GM23248 (cell line): ENCODE data around the gene SGMS1. TPM values are rescaled to one million over a fixed set of nuclear protein-coding genes. Genes with fewer than 3 reads are reported as not detected.

Experiments used
- DNase-seq: peaks from one replicate; pipeline ENCODE4 v3.0.0-alpha.2; 2015
- H2AFZ ChIP-seq: fragments of 200-600 bp; sonication (generic); 2 replicates; pipeline ENCODE4 v1.6.1; 2016; ENCODE audit warnings: antibody characterized with exemption
- H3F3A ChIP-seq: fragments of 200-600 bp; sonication (generic); 2 replicates; pipeline ENCODE4 v1.6.1; 2016; ENCODE audit warnings: mild to moderate bottlenecking, antibody characterized with exemption, mixed run types; ENCODE audit not compliant: insufficient read depth
- H3K27ac ChIP-seq: fragments of 200-600 bp; sonication (generic); 2 replicates; pipeline ENCODE4 v1.5.1; 2016; ENCODE audit warnings: mild to moderate bottlenecking
- H3K27me3 ChIP-seq: fragments of 200-600 bp; sonication (generic); replicated peaks from 2 replicates; pipeline ENCODE4 v1.6.1; 2016; ENCODE audit warnings: mild to moderate bottlenecking; ENCODE audit not compliant: insufficient read depth
- H3K36me3 ChIP-seq: fragments of 200-600 bp; sonication (generic); 2 replicates; pipeline ENCODE4 v1.6.1; 2016; ENCODE audit warnings: low read depth, mild to moderate bottlenecking
- H3K4me1 ChIP-seq: fragments of 200-600 bp; sonication (generic); 2 replicates; pipeline ENCODE4 v1.6.1; 2016; ENCODE audit warnings: mild to moderate bottlenecking; ENCODE audit not compliant: insufficient read depth
- H3K4me2 ChIP-seq: fragments of 200-600 bp; sonication (generic); one replicate; pipeline ENCODE4 v1.6.1; 2016; ENCODE audit warnings: mild to moderate bottlenecking; ENCODE audit not compliant: unreplicated experiment
- H3K4me3 ChIP-seq: fragments of 200-600 bp; sonication (generic); 2 replicates; pipeline ENCODE4 v1.5.1; 2016; ENCODE audit warnings: mild to moderate bottlenecking
- H3K79me2 ChIP-seq: fragments of 200-600 bp; sonication (generic); 2 replicates; pipeline ENCODE4 v1.6.1; 2016; ENCODE audit warnings: mild to moderate bottlenecking; ENCODE audit not compliant: insufficient read depth
- H3K9ac ChIP-seq: fragments of 200-600 bp; sonication (generic); 2 replicates; pipeline ENCODE4 v1.6.1; 2016; ENCODE audit warnings: mild to moderate bottlenecking
- H3K9me2 ChIP-seq: fragments of 200-600 bp; sonication (generic); 2 replicates; pipeline ENCODE4 v1.6.1; 2016; ENCODE audit warnings: mixed run types, mild to moderate bottlenecking, moderate library complexity; ENCODE audit not compliant: insufficient read depth
- H3K9me3 ChIP-seq: fragments of 200-600 bp; sonication (generic); one replicate; pipeline ENCODE4 v1.6.1; 2017; ENCODE audit warnings: low read depth
- H4K20me1 ChIP-seq: fragments of 200-600 bp; sonication (generic); 2 replicates; pipeline ENCODE4 v1.6.0; 2016; ENCODE audit not compliant: insufficient read depth
- EZH2 ChIP-seq: fragments of 200-600 bp; sonication (generic); IDR thresholded peaks from 2 replicates; pipeline ENCODE4 v1.6.1; 2018; ENCODE audit warnings: antibody characterized with exemption, mild to moderate bottlenecking; ENCODE audit not compliant: insufficient read depth, poor library complexity, severe bottlenecking
- EZH2phosphoT487 ChIP-seq: fragments of 200-600 bp; sonication (generic); IDR thresholded peaks from 2 replicates; pipeline ENCODE4 v1.6.1; 2018; ENCODE audit warnings: antibody characterized with exemption, moderate library complexity, mild to moderate bottlenecking, low read depth; ENCODE audit not compliant: insufficient read depth
- WGBS, 2 experiments: methylation state at CpG; one replicate each; pipeline ENCODE4 v1.1.6; 2015 to 2017; ENCODE audit warnings: low lambda C conversion rate in 2 of 2, low coverage in 1 of 2; ENCODE audit errors: missing lambda C conversion rate in 2 of 2; 5-methylcytosine and 5-hydroxymethylcytosine counted together
- in situ Hi-C: fragments of 300-500 bp; cut with MboI; formaldehyde crosslinking; loops from 2 replicates; pipeline ENCODE4 v1.15.0; 2020
- polyA plus RNA-seq: library from polyadenylated mRNA; unstranded; fragments of >200 nt; fragmentation: Nextera tagmentation; extraction: Ambion mirVana; gene quantifications from 2 replicates; pipeline ENCODE4 v1.2.1, GENCODE V29; 2016
- total RNA-seq: library from RNA; depleted of rRNA; stranded (reverse); fragments of >200 nt; shearing (Covaris generic); gene quantifications from 2 replicates; pipeline ENCODE4 v1.2.3, GENCODE V29; 2014

Gene SGMS1
- total and polyA plus RNA-seq, 2 experiments from 2014 or later = 22.7 to 53.6 TPM

GRCh38 chr10:50467209-50467608, 156.5 kb downstream of the SGMS1 start:
- Histone ChIP-seq H3K79me2 (no peaks in the 10 kb centered on the region), H3K9me2 (no peaks in the 10 kb centered on the region), H3K4me1 (peaks cover 26% of the 10 kb centered on the region), H4K20me1 (no peaks in the 10 kb centered on the region), H3K9ac (no peak overlapping the region), H3K27ac (no peak overlapping the region), H3K4me2 (no peak overlapping the region), H2AFZ (no peak overlapping the region), H3F3A (peaks cover 6% of the 10 kb centered on the region; the same call in 1 of the 2 replicates), H3K27me3 (no peaks in the 10 kb centered on the region), H3K9me3 (no peaks in the 10 kb centered on the region), H3K36me3 (no peaks in the 10 kb centered on the region), H3K4me3 (no peak overlapping the region)
- TF ChIP-seq EZH2phosphoT487 = no peak
- no peak for TF ChIP-seq EZH2
- no peak for DNase-seq
- in situ Hi-C loops = no loop called here
- WGBS, 2 experiments = 79 to 92% methylated on average over 1 of the region's 1 CpG

GRCh38 chr10:50464004-50464409, 159.7 kb downstream of the SGMS1 start:
- Histone ChIP-seq H2AFZ (no peak overlapping the region), H3K79me2 (no peaks in the 10 kb centered on the region), H3K27ac (no peak overlapping the region), H3K4me3 (no peak overlapping the region), H3K4me2 (no peak overlapping the region), H3K27me3 (no peaks in the 10 kb centered on the region), H3K4me1 (peaks cover 4% of the 10 kb centered on the region; the same call in 1 of the 2 replicates), H3K9ac (no peak overlapping the region), H4K20me1 (no peaks in the 10 kb centered on the region), H3K9me3 (no peaks in the 10 kb centered on the region), H3K9me2 (no peaks in the 10 kb centered on the region), H3K36me3 (peaks cover 5% of the 10 kb centered on the region; the same call in 1 of the 2 replicates), H3F3A (peaks cover 4% of the 10 kb centered on the region; the same call in 1 of the 2 replicates)
- DNase-seq = no peak
- in situ Hi-C loops = no loop called here
- 97% methylated on average over 1 of the region's 1 CpG for WGBS, 2 experiments
- no peak for TF ChIP-seq EZH2phosphoT487

GRCh38 chr10:50461834-50462233, 161.9 kb downstream of the SGMS1 start:
- H3K9me2 ChIP-seq = no peaks in the 10 kb centered on the region
- H3K4me3 ChIP-seq = no peak overlapping the region
- no peaks in the 10 kb centered on the region for H3K4me1 ChIP-seq
- no peak for DNase-seq
- no peaks in the 10 kb centered on the region for H4K20me1 ChIP-seq
- peaks cover 5% of the 10 kb centered on the region; the same call in 1 of the 2 replicates for H3K36me3 ChIP-seq
- no peaks in the 10 kb centered on the region for H3F3A ChIP-seq
- in situ Hi-C loops = no loop called here
- WGBS, 2 experiments = 80 to 81% methylated on average over 3 of the region's 3 CpGs
- H2AFZ ChIP-seq = no peak overlapping the region
- no peaks in the 10 kb centered on the region for H3K9me3 ChIP-seq
- TF ChIP-seq EZH2phosphoT487 = no peak
- no peak for TF ChIP-seq EZH2
- no peak overlapping the region for H3K9ac ChIP-seq
- H3K4me2 ChIP-seq = no peak overlapping the region
- no peak overlapping the region for H3K27ac ChIP-seq
- H3K27me3 ChIP-seq = no peaks in the 10 kb centered on the region
- H3K79me2 ChIP-seq = no peaks in the 10 kb centered on the region

GRCh38 chr10:50461123-50461522, 162.6 kb downstream of the SGMS1 start:
- Histone ChIP-seq H3K36me3 (peaks cover 5% of the 10 kb centered on the region; the same call in 1 of the 2 replicates), H3K4me2 (no peak overlapping the region), H3K9me2 (no peaks in the 10 kb centered on the region), H3K4me3 (no peak overlapping the region), H3K27ac (no peak overlapping the region), H4K20me1 (no peaks in the 10 kb centered on the region), H3K9ac (no peak overlapping the region), H3K9me3 (no peaks in the 10 kb centered on the region), H3K27me3 (no peaks in the 10 kb centered on the region), H2AFZ (no peak overlapping the region), H3F3A (no peaks in the 10 kb centered on the region), H3K4me1 (no peaks in the 10 kb centered on the region), H3K79me2 (no peaks in the 10 kb centered on the region)
- TF ChIP-seq EZH2 (no peak), EZH2phosphoT487 (no peak)
- no peak for DNase-seq
- in situ Hi-C loops = no loop called here
- 94 to 100% methylated on average over 1 of the region's 1 CpG for WGBS, 2 experiments

GRCh38 chr10:50456719-50457118, 167.0 kb downstream of the SGMS1 start:
- 96 to 100% methylated on average over 2 of the region's 2 CpGs for WGBS, 2 experiments
- Histone ChIP-seq H3K4me2 (no peak overlapping the region), H3K79me2 (no peaks in the 10 kb centered on the region), H3F3A (no peaks in the 10 kb centered on the region), H3K4me3 (no peak overlapping the region), H3K9me2 (no peaks in the 10 kb centered on the region), H3K9ac (no peak overlapping the region), H3K27me3 (no peaks in the 10 kb centered on the region), H3K27ac (no peak overlapping the region), H2AFZ (no peak overlapping the region), H3K4me1 (no peaks in the 10 kb centered on the region), H4K20me1 (no peaks in the 10 kb centered on the region), H3K9me3 (no peaks in the 10 kb centered on the region), H3K36me3 (peaks cover 5% of the 10 kb centered on the region; the same call in 1 of the 2 replicates)
- no peak for DNase-seq
- in situ Hi-C loops = no loop called here
- TF ChIP-seq EZH2 = no peak
- TF ChIP-seq EZH2phosphoT487 = no peak
